ENCODE measurements around the gene DKK1.

GRCh38 chr10:52284416-52285013 is 29.6 kb upstream of the DKK1 start:
- TF ChIP-seq CTCF (IDR thresholded peaks at IDR 0.05) = no peak
- TF ChIP-seq POLR2A (IDR thresholded peaks at IDR 0.05) = no peak
- TF ChIP-seq EP300 (IDR thresholded peaks at IDR 0.05) = no peak

All from tibial nerve (tissue), 4 donors.